HG03025 (cell line): ENCODE measurements around the gene SNAPC2.
"Not testable (repeated sequence)": the region's sequence is repeated elsewhere in the genome, so short reads cannot be mapped to it uniquely, and the experiment has no call there.

Source experiments
- ATAC-seq: cut with Tn5 transposase; IDR thresholded peaks from one replicate; pipeline ENCODE4 v1.9.1; 2021; ENCODE audit warnings: mild to moderate bottlenecking, moderate library complexity; ENCODE audit not compliant: unreplicated experiment, low FRiP score

SNAPC2 gene

GRCh38 chr19:7908078-7908699 lies 11.9 kb upstream of the SNAPC2 start:
- no peak for ATAC-seq

- ATAC-seq, result no peak
Observed at GRCh38 chr19:7908742-7909461, 11.2 kb upstream of the SNAPC2 start.

- no peak for ATAC-seq
Observed at GRCh38 chr19:7909471-7910067, 10.6 kb upstream of the SNAPC2 start.

GRCh38 chr19:7910321-7911161 lies 9.6 kb upstream of the SNAPC2 start:
- no peak for ATAC-seq

GRCh38 chr19:7911508-7912143 lies 8.5 kb upstream of the SNAPC2 start:
- no peak for ATAC-seq

- ATAC-seq, result no peak
Observed at GRCh38 chr19:7912144-7912696, 7.9 kb upstream of the SNAPC2 start.

GRCh38 chr19:7912697-7913564 lies 7.2 kb upstream of the SNAPC2 start:
- no peak for ATAC-seq

GRCh38 chr19:7913652-7914051 lies 6.5 kb upstream of the SNAPC2 start:
- ATAC-seq, result no peak

GRCh38 chr19:7914099-7914498 lies 6.0 kb upstream of the SNAPC2 start:
- no peak for ATAC-seq

GRCh38 chr19:7914598-7915045 lies 5.5 kb upstream of the SNAPC2 start, which contains the start of gene TGFBR3L:
Gene TGFBR3L, plus strand, starts transcription at chr19:7914830.
- ATAC-seq, result no peak

- no peak for ATAC-seq
Observed at GRCh38 chr19:7915250-7916102, 4.7 kb upstream of the SNAPC2 start.

- ATAC-seq, result no peak
Observed at GRCh38 chr19:7916103-7916954, 3.8 kb upstream of the SNAPC2 start.

- no peak for ATAC-seq
Observed at GRCh38 chr19:7916955-7917266, 3.2 kb upstream of the SNAPC2 start.

GRCh38 chr19:7917267-7918061 lies 2.7 kb upstream of the SNAPC2 start:
- no peak for ATAC-seq

- ATAC-seq, result not testable (repeated sequence)
Observed at GRCh38 chr19:7918062-7918614, 2.0 kb upstream of the SNAPC2 start.

- no peak for ATAC-seq
Observed at GRCh38 chr19:7918615-7919421, 1.3 kb upstream of the SNAPC2 start.
